Caco-2 (cell line): Measurements from ENCODE around the gene MRM3. TPM values are rescaled to one million over a fixed set of nuclear protein-coding genes. Genes with fewer than 3 reads are reported as not detected.
"Not testable (repeated sequence)": the region's sequence is repeated elsewhere in the genome, so short reads cannot be mapped to it uniquely, and the experiment has no call there.

Experiments
- BruUV-seq: library from RNA; stranded (reverse); fragments of 400-500 nt; replicated peaks from 2 replicates; lab custom pipeline; 2021; lab: Mats Ljungman, UMichigan
- CTCF ChIA-PET: fragments of 300-600 bp; sonication (Branson Sonifier 250); formaldehyde crosslinking; loops from one replicate; lab custom pipeline; 2022; ENCODE audit warnings: antibody characterized with exemption; lab: Charles Lee
- POLR2A ChIA-PET: fragments of 300-600 bp; sonication (Branson Sonifier 250); formaldehyde crosslinking; loops from one replicate; lab custom pipeline; 2022; ENCODE audit warnings: antibody characterized with exemption; lab: Charles Lee
- DNase-seq, 2 experiments: peaks; one replicate each; pipeline versions ENCODE4 v3.0.0 to v3.0.0-alpha.2; 2020 to 2022
- H3K27me3 ChIP-seq: replicated peaks from 2 replicates; pipeline ENCODE4 v1.6.0; 2011; ENCODE audit warnings: low read length; ENCODE audit not compliant: control insufficient read depth, insufficient read depth
- H3K36me3 ChIP-seq: 2 replicates; pipeline ENCODE4 v1.5.1; 2011; ENCODE audit warnings: low read length; ENCODE audit not compliant: control insufficient read depth, insufficient read depth
- H3K4me1 ChIP-seq: fragments of 250-450 bp; sonication (Bioruptor Pico); 2 replicates; pipeline ENCODE4 v1.5.1; 2020; ENCODE audit warnings: mild to moderate bottlenecking
- H3K4me3 ChIP-seq: 2 replicates; pipeline ENCODE4 v1.5.1; 2011; ENCODE audit warnings: low read depth, mild to moderate bottlenecking, control low read depth, low read length
- H3K9me3 ChIP-seq: fragments of 250-450 bp; sonication (Bioruptor Pico); 2 replicates; pipeline ENCODE4 v1.5.1; 2020; ENCODE audit warnings: mild to moderate bottlenecking, moderate library complexity
- H3K27ac Mint-ChIP-seq: one replicate; pipeline ENCODE4 v1.8.0; 2022; ENCODE audit warnings: mixed read lengths; ENCODE audit not compliant: unreplicated experiment
- H3K27me3 Mint-ChIP-seq: one replicate; pipeline ENCODE4 v1.8.0; 2022; ENCODE audit warnings: mixed read lengths; ENCODE audit not compliant: insufficient read depth, unreplicated experiment
- H3K36me3 Mint-ChIP-seq: one replicate; pipeline ENCODE4 v1.8.0; 2022; ENCODE audit warnings: mild to moderate bottlenecking, mixed read lengths; ENCODE audit not compliant: insufficient read depth, unreplicated experiment
- H3K4me1 Mint-ChIP-seq: one replicate; pipeline ENCODE4 v1.8.0; 2022; ENCODE audit warnings: low read depth, mixed read lengths; ENCODE audit not compliant: unreplicated experiment
- H3K4me3 Mint-ChIP-seq: one replicate; pipeline ENCODE4 v1.8.0; 2022; ENCODE audit warnings: mild to moderate bottlenecking, moderate library complexity, mixed read lengths; ENCODE audit not compliant: unreplicated experiment
- H3K9me3 Mint-ChIP-seq: one replicate; pipeline ENCODE4 v1.8.0; 2022; ENCODE audit warnings: mixed read lengths; ENCODE audit not compliant: unreplicated experiment
- intact Hi-C: fragments of 100-400 bp; cut with micrococcal nuclease; formaldehyde crosslinking; loops from one replicate; pipeline ENCODE4 v1.10.0; 2022; ENCODE audit not compliant: unreplicated experiment
- total RNA-seq: library from RNA; stranded (reverse); gene quantifications from 2 replicates; pipeline ENCODE4 v1.2.3, GENCODE V29; 2022
- TF ChIP-seq, protein P1 (sequence below), 2 experiments: fragments of 200-600 bp in 1 of 2; IDR thresholded peaks; 1 replicate in 1 of 2; 2 replicates in 1 of 2; pipeline versions ENCODE4 v1.5.1 to v1.8.0; 2011 to 2022; ENCODE audit warnings: antibody characterized with exemption in 1 of 2, control low read depth in 1 of 2, inconsistent platforms in 1 of 2, low read depth in 1 of 2, low read length in 1 of 2, mild to moderate bottlenecking in 1 of 2, moderate library complexity in 1 of 2; ENCODE audit not compliant: insufficient read depth in 1 of 2, severe bottlenecking in 1 of 2, unreplicated experiment in 1 of 2

Gene MRM3
- total RNA-seq, 1 experiment from 2014 or later, result 14.1 TPM

GRCh38 chr17:790874-791247, 8.7 kb downstream of the MRM3 start:
- POLR2A ChIA-PET, DNase-seq, H3K36me3 ChIP-seq, H3K9me3 ChIP-seq, H3K4me1 ChIP-seq, H3K9me3 Mint-ChIP-seq, H3K27me3 Mint-ChIP-seq, H3K27me3 ChIP-seq, H3K4me1 Mint-ChIP-seq, intact Hi-C loops, H3K4me3 ChIP-seq, BruUV-seq, H3K4me3 Mint-ChIP-seq: not testable (repeated sequence)
- CTCF ChIA-PET, result interaction anchor here (2.7 kb wide), 1 partner anchor 190 kb away, joined by 8 read pairs; the partner anchor contains the start of gene NXN
- Mint-ChIP-seq H3K36me3 (peaks cover 67% of the 10 kb centered on the region), H3K27ac (peak overlapping the region; percentile 85)

DNA sequence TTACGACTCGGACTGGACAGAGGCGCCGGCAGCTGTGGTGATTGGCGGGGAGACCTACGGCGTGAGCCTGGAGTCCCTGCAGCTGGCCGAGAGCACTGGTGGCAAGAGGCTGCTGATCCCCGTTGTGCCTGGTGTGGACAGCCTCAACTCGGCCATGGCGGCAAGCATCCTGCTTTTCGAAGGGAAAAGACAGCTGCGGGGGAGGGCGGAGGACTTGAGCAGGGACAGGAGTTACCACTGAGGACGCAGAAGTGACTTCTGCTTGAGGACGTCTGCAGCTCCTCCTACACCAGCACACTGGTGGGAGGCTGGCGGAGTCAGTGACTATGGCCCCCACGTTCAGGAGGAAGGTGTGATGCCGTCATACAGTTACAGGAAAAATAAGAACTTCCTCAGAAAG, 9.7 kb downstream of the MRM3 start:
- no peak overlapping the region for H3K27ac Mint-ChIP-seq
- POLR2A ChIA-PET, result no interaction called here

DNA sequence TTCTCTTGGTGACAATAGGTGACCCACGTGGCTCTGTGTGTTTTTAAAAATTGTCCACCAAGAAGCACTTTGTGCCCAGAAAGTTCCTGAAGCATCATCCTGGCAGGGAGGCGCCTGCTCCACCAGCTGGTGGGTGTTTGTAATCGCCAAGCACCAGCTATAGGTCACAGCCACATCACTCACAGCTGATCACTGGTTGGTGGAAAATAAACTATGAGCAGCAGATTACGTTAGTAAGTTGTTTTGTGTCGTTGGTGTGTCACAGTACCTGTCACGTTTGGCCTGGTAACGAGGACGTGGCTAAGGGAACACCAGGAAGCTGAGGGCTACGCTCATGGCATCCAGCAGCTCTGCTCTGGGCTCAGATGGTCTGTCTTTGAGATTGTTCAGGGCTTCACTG, 10.1 kb downstream of the MRM3 start:
- no peaks in the 10 kb centered on the region for H3K4me1 Mint-ChIP-seq
- H3K27me3 Mint-ChIP-seq, result no peaks in the 10 kb centered on the region
- Histone ChIP-seq H3K9me3 (no peaks in the 10 kb centered on the region), H3K4me1 (no peaks in the 10 kb centered on the region), H3K27me3 (no peaks in the 10 kb centered on the region), H3K36me3 (no peaks in the 10 kb centered on the region), H3K4me3 (no peak overlapping the region)
- intact Hi-C loops, result no loop called here
- POLR2A ChIA-PET, result no interaction called here
- TF ChIP-seq, protein P1, sequence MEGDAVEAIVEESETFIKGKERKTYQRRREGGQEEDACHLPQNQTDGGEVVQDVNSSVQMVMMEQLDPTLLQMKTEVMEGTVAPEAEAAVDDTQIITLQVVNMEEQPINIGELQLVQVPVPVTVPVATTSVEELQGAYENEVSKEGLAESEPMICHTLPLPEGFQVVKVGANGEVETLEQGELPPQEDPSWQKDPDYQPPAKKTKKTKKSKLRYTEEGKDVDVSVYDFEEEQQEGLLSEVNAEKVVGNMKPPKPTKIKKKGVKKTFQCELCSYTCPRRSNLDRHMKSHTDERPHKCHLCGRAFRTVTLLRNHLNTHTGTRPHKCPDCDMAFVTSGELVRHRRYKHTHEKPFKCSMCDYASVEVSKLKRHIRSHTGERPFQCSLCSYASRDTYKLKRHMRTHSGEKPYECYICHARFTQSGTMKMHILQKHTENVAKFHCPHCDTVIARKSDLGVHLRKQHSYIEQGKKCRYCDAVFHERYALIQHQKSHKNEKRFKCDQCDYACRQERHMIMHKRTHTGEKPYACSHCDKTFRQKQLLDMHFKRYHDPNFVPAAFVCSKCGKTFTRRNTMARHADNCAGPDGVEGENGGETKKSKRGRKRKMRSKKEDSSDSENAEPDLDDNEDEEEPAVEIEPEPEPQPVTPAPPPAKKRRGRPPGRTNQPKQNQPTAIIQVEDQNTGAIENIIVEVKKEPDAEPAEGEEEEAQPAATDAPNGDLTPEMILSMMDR (IDR thresholded peaks at IDR 0.05; ENCODE audit: insufficient read depth in 1 of 2, low read depth in 1 of 2, low read length in 1 of 2, severe bottlenecking in 1 of 2, unreplicated experiment in 1 of 2), result no peak
- no peak for DNase-seq
- H3K36me3 Mint-ChIP-seq, result peaks cover 65% of the 10 kb centered on the region
- no peak overlapping the region for H3K4me3 Mint-ChIP-seq
- BruUV-seq, result no TSS peak
- CTCF ChIA-PET, result interaction anchor here (2.7 kb wide), 1 partner anchor 188 kb away, joined by 8 read pairs; the partner anchor contains the start of gene NXN
- no peak overlapping the region for H3K27ac Mint-ChIP-seq
- no peaks in the 10 kb centered on the region for H3K9me3 Mint-ChIP-seq

More for the DNA sequence above, 9.7 kb downstream of the MRM3 start:
- CTCF ChIA-PET, result interaction anchor here (2.7 kb wide), 1 partner anchor 189 kb away, joined by 8 read pairs; the partner anchor contains the start of gene NXN
- no peak overlapping the region for H3K4me3 Mint-ChIP-seq
- no peaks in the 10 kb centered on the region for H3K9me3 ChIP-seq
- intact Hi-C loops, result no loop called here
- TF ChIP-seq, protein P1 (IDR thresholded peaks at IDR 0.05; ENCODE audit: insufficient read depth in 1 of 2, low read depth in 1 of 2, low read length in 1 of 2, severe bottlenecking in 1 of 2, unreplicated experiment in 1 of 2), result no peak
- H3K27me3 ChIP-seq, result no peaks in the 10 kb centered on the region
- H3K27me3 Mint-ChIP-seq, result no peaks in the 10 kb centered on the region
- no peaks in the 10 kb centered on the region for H3K4me1 ChIP-seq
- H3K36me3 Mint-ChIP-seq, result peaks cover 65% of the 10 kb centered on the region
- no peaks in the 10 kb centered on the region for H3K9me3 Mint-ChIP-seq
- TSS peak; percentile 13 for BruUV-seq
- DNase-seq, result no peak
- no peaks in the 10 kb centered on the region for H3K4me1 Mint-ChIP-seq
- H3K4me3 ChIP-seq, result no peak overlapping the region
- H3K36me3 ChIP-seq, result no peaks in the 10 kb centered on the region
